ENCODE measurements around the gene ARMCX5. TPM values are rescaled to one million over a fixed set of nuclear protein-coding genes. Genes with fewer than 3 reads are reported as not detected.

ARMCX5 gene
- total RNA-seq (2022; extraction: Qiagen RNA extraction), result 9.0 to 13.7 TPM (median 9.7 TPM) in 5 replicates

DNA sequence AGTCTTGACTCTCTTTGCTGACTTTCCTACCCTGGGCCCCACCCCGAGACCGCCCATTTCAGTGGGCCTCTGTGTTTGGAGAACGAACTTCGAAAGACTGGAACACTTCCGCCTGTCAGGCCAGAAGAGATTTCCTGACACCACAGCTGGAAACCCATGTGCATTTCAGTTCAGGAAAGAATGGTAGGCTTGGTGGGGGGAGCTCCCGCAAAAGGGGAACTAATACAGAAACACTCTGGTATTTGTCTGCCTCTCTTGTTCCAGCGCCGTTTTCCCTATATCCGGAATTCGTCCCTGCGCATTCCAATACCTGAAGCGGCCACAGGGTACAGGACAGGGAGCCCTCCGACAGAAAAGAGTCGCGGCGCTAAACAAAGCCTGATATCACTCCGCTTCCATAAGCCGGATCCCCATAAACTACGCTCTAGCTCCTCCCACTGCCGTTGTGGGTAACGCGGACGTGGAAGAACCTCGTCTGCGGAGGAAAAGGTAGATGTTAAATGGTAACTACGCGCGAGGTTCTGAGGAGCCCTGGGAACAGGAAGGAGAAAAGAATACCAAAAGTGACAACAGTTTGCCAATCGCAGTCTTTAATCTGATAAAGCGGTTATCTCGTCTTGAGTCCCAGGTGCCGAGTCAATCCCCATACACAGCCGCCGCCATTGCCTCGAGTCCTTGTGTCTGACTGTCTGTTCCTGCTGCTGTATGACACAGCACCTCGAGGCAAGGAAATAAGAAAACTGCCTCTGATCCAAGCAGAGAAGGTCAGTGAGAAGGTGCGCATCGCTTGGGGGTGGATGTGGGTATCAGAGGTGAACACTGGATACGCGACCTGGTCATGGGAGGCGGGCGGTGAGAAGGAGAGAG lies at the start of gene ARMCX5:
Gene ARMCX5, plus strand, starts transcription at position 432 of the 867 bp plus-strand sequence. CDS start 2,627 bp downstream, outside the sequence.

DNA sequence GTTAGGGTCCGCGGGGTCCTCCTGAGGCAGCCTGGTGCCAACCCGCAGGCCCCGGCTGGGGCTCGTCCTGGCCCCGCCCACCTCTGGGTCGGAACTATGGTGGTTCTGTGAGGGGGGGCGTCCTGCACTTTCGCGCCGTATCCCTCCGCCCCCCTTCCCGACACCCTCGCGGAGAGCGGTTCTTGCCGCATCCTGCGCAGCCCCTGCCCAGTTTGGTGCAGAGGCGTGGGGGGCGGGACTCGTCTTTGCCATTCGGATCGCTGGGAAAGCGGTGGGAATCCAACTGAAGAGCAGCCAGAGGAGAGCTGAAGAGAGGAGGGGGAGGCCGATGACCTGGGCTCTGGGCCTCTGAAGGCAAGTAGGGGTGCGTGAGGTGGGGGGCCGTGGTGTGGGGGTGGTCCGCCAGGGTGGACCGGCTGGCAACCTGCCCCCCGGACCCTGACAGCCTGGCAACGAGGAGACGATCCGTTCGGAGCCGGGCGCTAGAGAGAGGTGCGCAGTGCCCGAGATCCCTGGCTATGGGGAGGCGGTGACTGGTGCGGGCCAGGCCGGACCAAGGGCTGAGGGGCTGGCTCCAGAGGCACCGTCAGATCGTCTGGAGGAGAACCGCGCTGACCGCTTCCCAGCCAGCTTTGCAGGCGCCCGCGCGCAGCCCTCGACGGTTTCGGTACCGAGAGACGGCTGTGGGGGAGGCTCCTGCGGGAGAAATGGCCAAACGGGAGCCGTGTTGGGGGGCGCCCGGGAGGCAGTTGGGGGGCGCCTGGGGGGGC lies 52.1 kb downstream of the ARMCX5 start, which contains the start of gene GPRASP1:
Gene GPRASP1, plus strand, starts transcription at position 242 of the 770 bp plus-strand sequence. CDS start 2,431 bp downstream, outside the sequence.

Other genes with a start within 250 kb of the ARMCX5 start
- gene NXF2B, start 159.5 kb upstream of the ARMCX5 start, total RNA-seq (2022; extraction: Qiagen RNA extraction), result not detected in 5 replicates
- gene TCP11X2, start 127.7 kb upstream of the ARMCX5 start, total RNA-seq (2022; extraction: Qiagen RNA extraction), result not detected in 5 replicates
- 0.34 to 1.6 TPM (median 0.55 TPM) in 5 replicates for gene TMSB15A, start 82.8 kb upstream of the ARMCX5 start, total RNA-seq (2022; extraction: Qiagen RNA extraction)
- gene GPRASP1, start 52.0 kb downstream of the ARMCX5 start, total RNA-seq (2022; extraction: Qiagen RNA extraction), result 0.24 to 0.35 TPM (median 0.26 TPM) in 5 replicates
- 4.3 to 6.2 TPM (median 5.5 TPM) in 5 replicates for gene GPRASP2, start 112.9 kb downstream of the ARMCX5 start, total RNA-seq (2022; extraction: Qiagen RNA extraction)
- gene GPRASP3, start 121.2 kb downstream of the ARMCX5 start, total RNA-seq (2022; extraction: Qiagen RNA extraction), result 2.9 to 3.8 TPM (median 3.5 TPM) in 5 replicates

Data from A549 treated with dexamethasone at 1 μM for 4 hours (cell line).